K562 (cell line): Measurements from ENCODE around the gene ECSIT. TPM values are rescaled to one million over a fixed set of nuclear protein-coding genes. Genes with fewer than 3 reads are reported as not detected.

Experiments
- ARID2 ChIP-seq: fragments of 450-650 bp; IDR thresholded peaks from 2 replicates; pipeline ENCODE4 v1.6.1; 2017; ENCODE audit warnings: antibody characterized with exemption, mild to moderate bottlenecking
- BMI1 ChIP-seq: fragments of 150-350 bp; IDR thresholded peaks from 2 replicates; pipeline ENCODE4 v1.6.1; 2014; ENCODE audit warnings: low read length
- CREM ChIP-seq: IDR thresholded peaks from 2 replicates; pipeline ENCODE4 v1.6.1; 2014; ENCODE audit warnings: antibody characterized with exemption, low read depth
- ELF1 ChIP-seq: fragments of 200-800 bp; sonication (Bioruptor generic); IDR thresholded peaks from 2 replicates; pipeline ENCODE4 v1.6.1; 2016; ENCODE audit warnings: missing genetic modification characterization, missing compliant biosample characterization
- ELF2 ChIP-seq: fragments of 250-450 bp; sonication (Bioruptor Pico); IDR thresholded peaks from 2 replicates; pipeline ENCODE4 v1.5.0; 2021; ENCODE audit warnings: mild to moderate bottlenecking
- HDAC2 ChIP-seq: fragments of 450-650 bp; IDR thresholded peaks from 2 replicates; pipeline ENCODE4 v1.6.1; 2016; ENCODE audit warnings: mild to moderate bottlenecking
- HNRNPLL ChIP-seq: fragments of 200-400 bp; formaldehyde crosslinking; IDR thresholded peaks from 2 replicates; pipeline ENCODE4 v1.6.1; 2017; ENCODE audit warnings: low read length, low read depth, mild to moderate bottlenecking; ENCODE audit not compliant: poor library complexity, severe bottlenecking
- JUNB ChIP-seq: fragments of 450-650 bp; formaldehyde crosslinking; conservative IDR thresholded peaks from 2 replicates; pipeline ENCODE4 v1.4.0; 2020; ENCODE audit warnings: mild to moderate bottlenecking
- JUND ChIP-seq, 2 experiments: IDR thresholded peaks; 2 replicates in 1 of 2; 3 replicates in 1 of 2; pipeline ENCODE4 v1.6.1; 2011; ENCODE audit warnings: borderline replicate concordance in 2 of 2, low read depth in 2 of 2, low read length in 2 of 2, improper control_type of control experiment in 1 of 2, missing biosample characterization in 1 of 2, missing genetic modification characterization in 1 of 2, missing genetic modification reagents in 1 of 2
- PHB2 ChIP-seq: fragments of 450-650 bp; IDR thresholded peaks from 2 replicates; pipeline ENCODE4 v1.6.1; 2017; ENCODE audit warnings: low read depth
- SMARCE1 ChIP-seq: fragments of 450-650 bp; IDR thresholded peaks from 2 replicates; pipeline ENCODE4 v1.7.1; 2016; ENCODE audit warnings: mild to moderate bottlenecking
- ZC3H8 ChIP-seq: fragments of 450-650 bp; IDR thresholded peaks from 2 replicates; pipeline ENCODE4 v1.6.1; 2017
- ZNF124 ChIP-seq: sonication (generic); formaldehyde crosslinking; IDR thresholded peaks from 2 replicates; pipeline ENCODE4 v1.8.1; 2022; ENCODE audit warnings: missing genetic modification reagents
- ZNF23 ChIP-seq: fragments of 250-450 bp; sonication (Bioruptor Pico); IDR thresholded peaks from 2 replicates; pipeline ENCODE4 v1.4.0; 2020; ENCODE audit warnings: mild to moderate bottlenecking
- ZNF253 ChIP-seq: fragments of 250-450 bp; sonication (Bioruptor Pico); conservative IDR thresholded peaks from 2 replicates; pipeline ENCODE4 v1.6.1; 2021; ENCODE audit warnings: mild to moderate bottlenecking
- ZNF274 ChIP-seq: IDR thresholded peaks from 2 replicates; pipeline ENCODE4 v1.6.1; 2011; ENCODE audit warnings: low read depth, mild to moderate bottlenecking, low read length, moderate library complexity, borderline replicate concordance
- polyA plus RNA-seq, 8 experiments: library from polyadenylated mRNA; depleted of rRNA in 4 of 8; stranded (reverse) in 5 of 8; unstranded in 3 of 8; fragments of >200 nt; fragmentation: Nextera tagmentation in 2 of 8; fragmentation: Illumina TruSeq in 1 of 8; extraction: Ambion mirVana in 2 of 8; extraction: Trizol in 1 of 8; gene quantifications; 2 replicates each; pipeline versions ENCODE4 v1.2.1 to v1.2.3, GENCODE V29; 2011 to 2014; ENCODE audit warnings: inconsistent platforms in 1 of 8, missing spikeins in 1 of 8
- total RNA-seq, 7 experiments: library from RNA; depleted of rRNA in 6 of 7; stranded (reverse); fragments of >200 nt in 6 of 7; fragmentation: Illumina TruSeq in 2 of 7; extraction: Trizol in 2 of 7; gene quantifications; 2 replicates each; pipeline versions ENCODE4 v1.2.1 to v1.2.3, GENCODE V29; 2011 to 2021; ENCODE audit warnings: low replicate concordance in 1 of 7
- TF ChIP-seq, protein P1 (sequence below): fragments of 450-650 bp; IDR thresholded peaks from 2 replicates; pipeline ENCODE4 v1.6.1; 2017; ENCODE audit warnings: mild to moderate bottlenecking, moderate library complexity
- TF ChIP-seq, protein P2 (sequence below): fragments of 450-650 bp; IDR thresholded peaks from 2 replicates; pipeline ENCODE4 v1.6.1; 2016; ENCODE audit warnings: borderline replicate concordance
- TF ChIP-seq, protein P3 (sequence below): fragments of 250-450 bp; sonication (Bioruptor Pico); IDR thresholded peaks from 2 replicates; pipeline ENCODE4 v1.5.0; 2022; ENCODE audit warnings: mild to moderate bottlenecking

The ECSIT gene
- total and polyA plus RNA-seq, 9 of the 15 experiments (the other 6 are each of a cell fraction or from before 2014, with no cell fraction given): 1.1 to 82.5 (median 43.9) TPM

DNA sequence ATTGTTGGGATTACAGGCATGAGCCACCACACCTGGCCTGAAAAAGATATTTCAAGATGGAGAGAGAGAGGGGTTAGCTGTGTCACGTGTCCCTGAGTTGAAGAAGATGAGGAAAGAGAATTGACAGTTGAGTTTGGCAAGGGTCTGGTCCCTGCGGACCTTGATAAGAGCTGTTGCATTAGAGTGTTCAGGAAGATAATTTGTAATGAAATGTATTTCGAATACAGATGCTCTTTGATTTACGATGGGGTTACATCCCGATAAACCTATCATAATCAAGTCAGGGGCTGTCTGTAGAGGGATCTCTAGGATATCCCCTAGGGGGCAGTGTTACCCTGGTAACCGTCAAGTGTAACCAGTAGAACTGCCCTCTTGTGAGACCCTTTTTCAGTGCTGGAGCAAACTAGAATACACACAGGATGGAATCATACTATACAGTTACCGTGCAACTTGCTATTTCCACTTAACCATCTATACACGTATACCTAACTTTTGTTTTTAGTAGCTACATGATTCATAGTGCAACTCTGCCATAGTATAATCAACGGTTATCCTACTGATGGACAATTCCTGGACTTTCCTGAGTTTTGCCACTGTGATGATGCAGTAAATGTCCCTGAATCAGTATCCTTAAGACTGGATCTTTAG is 31.6 kb upstream of the ECSIT start (continued):
- 0 out of 2 replicates have a peak, but pooled peaks have one; percentile 48 for TF ChIP-seq ZNF274
- no peak for TF ChIP-seq ZNF23 (CRISPR knock-in tag)
- TF ChIP-seq ARID2: no peak; the same call in 1 of the 2 replicates
- peak; percentile 13; the same call in 1 of the 2 replicates for TF ChIP-seq CREM
- TF ChIP-seq HDAC2: peak; percentile 89
- peak; percentile 59 for TF ChIP-seq SMARCE1
- TF ChIP-seq, protein P1, sequence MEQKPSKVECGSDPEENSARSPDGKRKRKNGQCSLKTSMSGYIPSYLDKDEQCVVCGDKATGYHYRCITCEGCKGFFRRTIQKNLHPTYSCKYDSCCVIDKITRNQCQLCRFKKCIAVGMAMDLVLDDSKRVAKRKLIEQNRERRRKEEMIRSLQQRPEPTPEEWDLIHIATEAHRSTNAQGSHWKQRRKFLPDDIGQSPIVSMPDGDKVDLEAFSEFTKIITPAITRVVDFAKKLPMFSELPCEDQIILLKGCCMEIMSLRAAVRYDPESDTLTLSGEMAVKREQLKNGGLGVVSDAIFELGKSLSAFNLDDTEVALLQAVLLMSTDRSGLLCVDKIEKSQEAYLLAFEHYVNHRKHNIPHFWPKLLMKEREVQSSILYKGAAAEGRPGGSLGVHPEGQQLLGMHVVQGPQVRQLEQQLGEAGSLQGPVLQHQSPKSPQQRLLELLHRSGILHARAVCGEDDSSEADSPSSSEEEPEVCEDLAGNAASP: no peak
- no peak for TF ChIP-seq HNRNPLL
- TF ChIP-seq JUNB: no peak
- TF ChIP-seq, protein P2, sequence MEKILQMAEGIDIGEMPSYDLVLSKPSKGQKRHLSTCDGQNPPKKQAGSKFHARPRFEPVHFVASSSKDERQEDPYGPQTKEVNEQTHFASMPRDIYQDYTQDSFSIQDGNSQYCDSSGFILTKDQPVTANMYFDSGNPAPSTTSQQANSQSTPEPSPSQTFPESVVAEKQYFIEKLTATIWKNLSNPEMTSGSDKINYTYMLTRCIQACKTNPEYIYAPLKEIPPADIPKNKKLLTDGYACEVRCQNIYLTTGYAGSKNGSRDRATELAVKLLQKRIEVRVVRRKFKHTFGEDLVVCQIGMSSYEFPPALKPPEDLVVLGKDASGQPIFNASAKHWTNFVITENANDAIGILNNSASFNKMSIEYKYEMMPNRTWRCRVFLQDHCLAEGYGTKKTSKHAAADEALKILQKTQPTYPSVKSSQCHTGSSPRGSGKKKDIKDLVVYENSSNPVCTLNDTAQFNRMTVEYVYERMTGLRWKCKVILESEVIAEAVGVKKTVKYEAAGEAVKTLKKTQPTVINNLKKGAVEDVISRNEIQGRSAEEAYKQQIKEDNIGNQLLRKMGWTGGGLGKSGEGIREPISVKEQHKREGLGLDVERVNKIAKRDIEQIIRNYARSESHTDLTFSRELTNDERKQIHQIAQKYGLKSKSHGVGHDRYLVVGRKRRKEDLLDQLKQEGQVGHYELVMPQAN: 0 out of 2 replicates have a peak, but pooled peaks have one; percentile 6
- TF ChIP-seq, protein P3, sequence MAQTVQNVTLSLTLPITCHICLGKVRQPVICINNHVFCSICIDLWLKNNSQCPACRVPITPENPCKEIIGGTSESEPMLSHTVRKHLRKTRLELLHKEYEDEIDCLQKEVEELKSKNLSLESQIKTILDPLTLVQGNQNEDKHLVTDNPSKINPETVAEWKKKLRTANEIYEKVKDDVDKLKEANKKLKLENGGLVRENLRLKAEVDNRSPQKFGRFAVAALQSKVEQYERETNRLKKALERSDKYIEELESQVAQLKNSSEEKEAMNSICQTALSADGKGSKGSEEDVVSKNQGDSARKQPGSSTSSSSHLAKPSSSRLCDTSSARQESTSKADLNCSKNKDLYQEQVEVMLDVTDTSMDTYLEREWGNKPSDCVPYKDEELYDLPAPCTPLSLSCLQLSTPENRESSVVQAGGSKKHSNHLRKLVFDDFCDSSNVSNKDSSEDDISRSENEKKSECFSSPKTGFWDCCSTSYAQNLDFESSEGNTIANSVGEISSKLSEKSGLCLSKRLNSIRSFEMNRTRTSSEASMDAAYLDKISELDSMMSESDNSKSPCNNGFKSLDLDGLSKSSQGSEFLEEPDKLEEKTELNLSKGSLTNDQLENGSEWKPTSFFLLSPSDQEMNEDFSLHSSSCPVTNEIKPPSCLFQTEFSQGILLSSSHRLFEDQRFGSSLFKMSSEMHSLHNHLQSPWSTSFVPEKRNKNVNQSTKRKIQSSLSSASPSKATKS: no peak
- TF ChIP-seq PHB2: no peak
- TF ChIP-seq ZNF124 (CRISPR knock-in tag): no peak
- TF ChIP-seq ELF2 (CRISPR knock-in tag): no peak
- no peak for TF ChIP-seq ZNF253
- TF ChIP-seq BMI1: no peak
- 0 out of 2 replicates have a peak, but pooled peaks have one; percentile 6 for TF ChIP-seq JUND (IDR thresholded peaks at IDR 0.05; ENCODE audit: borderline replicate concordance, low read depth, low read length)
- TF ChIP-seq JUND (tag; IDR thresholded peaks at IDR 0.05; ENCODE audit: borderline replicate concordance, low read depth, low read length): peak; percentile 61; the same call in 1 of the 3 replicates
- peak; percentile 28; the same call in 1 of the 2 replicates for TF ChIP-seq ZC3H8
- no peak for TF ChIP-seq ELF1 (tag)
